Measurements from ENCODE around the gene ARNT2. TPM values are rescaled to one million over a fixed set of nuclear protein-coding genes. Genes with fewer than 3 reads are reported as not detected.

The ARNT2 gene
- polyA plus RNA-seq, 1 of the 3 experiments (the other 2 are of a cell fraction): 17.0 TPM

- TF ChIP-seq MXI1 (IDR thresholded peaks at IDR 0.05; ENCODE audit: low read depth, low read length): no peak
These were observed 80.2 kb downstream of the ARNT2 start (continued) for GRCh38 chr15:80484333-80484864.

GRCh38 chr15:80485370-80486164, 81.4 kb downstream of the ARNT2 start:
- Histone ChIP-seq H3K4me1 (ENCODE audit: control insufficient read depth in 1 of 2, insufficient read depth in 2 of 2, low read depth in 1 of 2, low read length in 1 of 2) (peaks cover 3 to 40% of the 10 kb centered on the region in 2 experiments), H3K9me3 (no peaks in the 10 kb centered on the region), H3K4me3 (ENCODE audit: low read depth in 2 of 2, low read length in 1 of 2) (no peak overlapping the region), H3K4me2 (no peak overlapping the region), H3K79me2 (ENCODE audit: insufficient read depth) (no peaks in the 10 kb centered on the region), H3K9me2 (no peaks in the 10 kb centered on the region), H3F3A (replicated peaks; ENCODE audit: insufficient read depth) (peaks cover 38% of the 10 kb centered on the region), H3K9ac (no peak overlapping the region), H2AFZ (ENCODE audit: low read depth) (no peak overlapping the region), H3K27me3 (ENCODE audit: insufficient read depth) (no peaks in the 10 kb centered on the region), H4K20me1 (ENCODE audit: insufficient read depth) (no peaks in the 10 kb centered on the region), H3K27ac (ENCODE audit: low read depth in 2 of 2, low read length in 1 of 2) (no peak overlapping the region), H3K36me3 (replicated peaks in 1 of 2; ENCODE audit: control insufficient read depth in 1 of 2, insufficient read depth in 2 of 2, low read length in 1 of 2) (no peaks in the 10 kb centered on the region)
- WGBS (ENCODE audit: low lambda C conversion rate): 100% methylated on average over 4 of the region's 5 CpGs
- DNase-seq: no peak
- TF ChIP-seq RCOR1 (IDR thresholded peaks at IDR 0.05; ENCODE audit: low read length): no peak
- TF ChIP-seq JUND (IDR thresholded peaks at IDR 0.05): no peak
- no peak for TF ChIP-seq FOXJ3 (CRISPR knock-in tag; IDR thresholded peaks at IDR 0.05)
- TF ChIP-seq, protein P1, sequence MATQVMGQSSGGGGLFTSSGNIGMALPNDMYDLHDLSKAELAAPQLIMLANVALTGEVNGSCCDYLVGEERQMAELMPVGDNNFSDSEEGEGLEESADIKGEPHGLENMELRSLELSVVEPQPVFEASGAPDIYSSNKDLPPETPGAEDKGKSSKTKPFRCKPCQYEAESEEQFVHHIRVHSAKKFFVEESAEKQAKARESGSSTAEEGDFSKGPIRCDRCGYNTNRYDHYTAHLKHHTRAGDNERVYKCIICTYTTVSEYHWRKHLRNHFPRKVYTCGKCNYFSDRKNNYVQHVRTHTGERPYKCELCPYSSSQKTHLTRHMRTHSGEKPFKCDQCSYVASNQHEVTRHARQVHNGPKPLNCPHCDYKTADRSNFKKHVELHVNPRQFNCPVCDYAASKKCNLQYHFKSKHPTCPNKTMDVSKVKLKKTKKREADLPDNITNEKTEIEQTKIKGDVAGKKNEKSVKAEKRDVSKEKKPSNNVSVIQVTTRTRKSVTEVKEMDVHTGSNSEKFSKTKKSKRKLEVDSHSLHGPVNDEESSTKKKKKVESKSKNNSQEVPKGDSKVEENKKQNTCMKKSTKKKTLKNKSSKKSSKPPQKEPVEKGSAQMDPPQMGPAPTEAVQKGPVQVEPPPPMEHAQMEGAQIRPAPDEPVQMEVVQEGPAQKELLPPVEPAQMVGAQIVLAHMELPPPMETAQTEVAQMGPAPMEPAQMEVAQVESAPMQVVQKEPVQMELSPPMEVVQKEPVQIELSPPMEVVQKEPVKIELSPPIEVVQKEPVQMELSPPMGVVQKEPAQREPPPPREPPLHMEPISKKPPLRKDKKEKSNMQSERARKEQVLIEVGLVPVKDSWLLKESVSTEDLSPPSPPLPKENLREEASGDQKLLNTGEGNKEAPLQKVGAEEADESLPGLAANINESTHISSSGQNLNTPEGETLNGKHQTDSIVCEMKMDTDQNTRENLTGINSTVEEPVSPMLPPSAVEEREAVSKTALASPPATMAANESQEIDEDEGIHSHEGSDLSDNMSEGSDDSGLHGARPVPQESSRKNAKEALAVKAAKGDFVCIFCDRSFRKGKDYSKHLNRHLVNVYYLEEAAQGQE (IDR thresholded peaks at IDR 0.05; ENCODE audit: low read depth, low read length): no peak
- TF ChIP-seq FOXM1 (IDR thresholded peaks at IDR 0.05; ENCODE audit: low read depth): no peak
- no peak for TF ChIP-seq ELF1 (IDR thresholded peaks at IDR 0.05)
- no peak for TF ChIP-seq RAD21 (IDR thresholded peaks at IDR 0.05; ENCODE audit: low read length)
- TF ChIP-seq NFIC (IDR thresholded peaks at IDR 0.05; ENCODE audit: borderline replicate concordance): no peak
- TF ChIP-seq, protein P2, sequence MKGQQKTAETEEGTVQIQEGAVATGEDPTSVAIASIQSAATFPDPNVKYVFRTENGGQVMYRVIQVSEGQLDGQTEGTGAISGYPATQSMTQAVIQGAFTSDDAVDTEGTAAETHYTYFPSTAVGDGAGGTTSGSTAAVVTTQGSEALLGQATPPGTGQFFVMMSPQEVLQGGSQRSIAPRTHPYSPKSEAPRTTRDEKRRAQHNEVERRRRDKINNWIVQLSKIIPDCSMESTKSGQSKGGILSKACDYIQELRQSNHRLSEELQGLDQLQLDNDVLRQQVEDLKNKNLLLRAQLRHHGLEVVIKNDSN (IDR thresholded peaks at IDR 0.05; ENCODE audit: borderline replicate concordance, low read depth): no peak
- TF ChIP-seq, protein P3, sequence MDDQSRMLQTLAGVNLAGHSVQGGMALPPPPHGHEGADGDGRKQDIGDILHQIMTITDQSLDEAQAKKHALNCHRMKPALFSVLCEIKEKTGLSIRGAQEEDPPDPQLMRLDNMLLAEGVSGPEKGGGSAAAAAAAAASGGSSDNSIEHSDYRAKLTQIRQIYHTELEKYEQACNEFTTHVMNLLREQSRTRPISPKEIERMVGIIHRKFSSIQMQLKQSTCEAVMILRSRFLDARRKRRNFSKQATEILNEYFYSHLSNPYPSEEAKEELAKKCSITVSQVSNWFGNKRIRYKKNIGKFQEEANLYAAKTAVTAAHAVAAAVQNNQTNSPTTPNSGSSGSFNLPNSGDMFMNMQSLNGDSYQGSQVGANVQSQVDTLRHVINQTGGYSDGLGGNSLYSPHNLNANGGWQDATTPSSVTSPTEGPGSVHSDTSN (IDR thresholded peaks at IDR 0.05): no peak
- TF ChIP-seq MXI1 (IDR thresholded peaks at IDR 0.05; ENCODE audit: low read depth, low read length): no peak
- TF ChIP-seq GATA2 (CRISPR knock-in tag; IDR thresholded peaks at IDR 0.05): no peak
- TF ChIP-seq MEF2A (IDR thresholded peaks at IDR 0.05; ENCODE audit: borderline replicate concordance, low read depth): no peak
- TF ChIP-seq CHD2 (IDR thresholded peaks at IDR 0.05; ENCODE audit: low read length, partially characterized antibody): no peak
- CTCF ChIA-PET: no interaction called here
- POLR2A ChIA-PET: no interaction called here
